ENCODE data around the gene FOS. TPM values are rescaled to one million over a fixed set of nuclear protein-coding genes. Genes with fewer than 3 reads are reported as not detected.

Gene FOS
- total RNA-seq, 1 donor from 2014 or later, result 158 TPM

DNA sequence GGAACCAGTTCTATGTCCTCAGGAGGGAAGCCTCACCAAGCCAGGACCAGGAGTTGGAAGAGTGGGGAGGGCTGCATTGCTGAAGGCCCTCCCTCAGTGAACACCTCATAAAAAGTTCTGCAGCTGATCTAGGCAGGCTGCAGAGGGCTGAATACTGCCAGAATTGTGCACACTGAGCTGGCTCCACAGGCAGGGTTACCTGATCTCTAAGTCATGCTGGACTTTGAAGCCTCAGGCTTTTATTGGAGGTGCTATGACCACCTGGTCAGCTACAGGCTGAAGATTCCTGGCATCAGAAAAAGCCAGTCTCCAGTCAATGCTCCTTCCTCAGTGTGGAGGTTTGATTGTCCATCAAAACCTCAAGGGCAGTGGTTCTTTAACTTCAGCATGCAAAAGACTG, 39.7 kb downstream of the FOS start:
- DNase-seq (ENCODE audit: low spot score), result no peak

DNA sequence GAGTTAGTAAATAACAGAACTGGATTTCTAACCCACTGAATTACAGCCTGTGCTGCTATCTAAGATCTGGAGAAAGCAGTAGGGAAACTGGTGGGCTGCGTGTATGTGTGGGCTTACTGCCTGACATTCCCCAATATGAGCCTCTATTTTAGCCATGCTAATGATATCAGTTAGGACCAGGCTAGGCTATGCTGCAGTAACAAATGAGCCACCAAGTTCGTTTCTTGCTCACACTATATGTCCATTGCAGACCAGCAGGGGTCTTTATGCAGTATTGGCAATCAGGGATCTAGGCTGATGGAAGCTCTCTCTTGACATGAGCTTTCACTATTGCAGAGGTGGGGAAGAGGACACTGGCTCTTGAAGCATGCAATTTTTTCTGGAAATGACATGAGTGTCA, 40.4 kb downstream of the FOS start:
- no peak for DNase-seq (ENCODE audit: low spot score)

DNA sequence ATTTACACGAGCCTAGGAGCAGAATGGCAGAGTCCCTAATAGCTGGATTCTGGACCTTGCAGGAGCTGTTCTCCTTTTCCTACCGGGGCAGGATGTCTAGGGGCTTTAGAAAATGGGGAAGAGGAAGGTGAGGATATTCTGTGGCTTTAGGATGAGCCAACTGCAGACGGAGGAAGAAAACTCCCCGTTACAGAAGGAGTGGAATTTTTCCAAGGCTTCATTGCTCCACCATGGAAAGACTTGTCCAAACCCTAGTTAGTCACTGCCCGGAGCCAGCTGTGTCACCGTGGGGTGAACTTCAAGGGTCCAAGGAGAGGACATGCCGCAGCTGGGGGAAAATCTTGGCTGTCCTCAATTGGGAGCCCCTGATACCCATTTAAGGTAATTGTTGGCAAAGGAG, 41.6 kb downstream of the FOS start:
- DNase-seq (ENCODE audit: low spot score), result no peak

DNA sequence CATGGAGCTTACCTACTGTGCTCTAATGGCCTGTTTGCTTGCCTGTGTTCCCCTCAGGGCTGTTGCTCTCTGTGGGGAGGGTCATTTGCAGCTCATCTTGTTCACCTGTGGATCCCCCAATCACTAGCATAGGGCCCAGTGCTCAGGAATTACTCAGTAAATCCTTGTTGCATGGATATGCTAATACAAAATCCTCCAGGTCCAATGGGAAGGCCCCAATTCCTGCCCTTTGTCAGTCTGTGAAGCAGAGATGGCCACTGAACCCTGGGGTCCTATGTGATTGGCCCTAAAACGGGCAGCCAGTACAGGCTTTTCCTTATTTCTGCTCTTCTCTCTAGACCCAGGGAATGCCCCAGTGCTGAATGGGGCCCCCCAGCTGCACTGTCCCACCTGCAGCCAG, 44.1 kb downstream of the FOS start:
- DNase-seq (ENCODE audit: low spot score), result no peak

DNA sequence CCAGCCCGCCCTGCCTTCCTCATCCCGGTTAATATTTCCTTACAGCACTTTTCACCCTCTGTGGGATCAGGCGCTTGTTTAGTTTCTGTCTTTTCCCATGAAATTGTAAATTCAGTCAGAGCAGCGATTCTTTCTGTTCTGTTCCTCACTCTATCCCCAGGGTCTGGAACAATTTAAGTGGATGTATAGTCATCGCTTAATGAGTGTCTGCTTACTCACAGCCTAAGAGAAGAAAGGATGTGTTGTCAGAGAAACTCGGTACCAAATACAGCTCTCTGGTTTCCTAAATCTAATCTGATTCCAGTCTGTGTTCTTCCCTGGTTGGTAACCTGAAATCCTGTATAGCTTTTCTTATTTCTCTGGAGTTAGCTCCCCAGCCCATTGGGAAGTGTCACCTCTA, 44.9 kb downstream of the FOS start:
- no peak for DNase-seq (ENCODE audit: low spot score)

DNA sequence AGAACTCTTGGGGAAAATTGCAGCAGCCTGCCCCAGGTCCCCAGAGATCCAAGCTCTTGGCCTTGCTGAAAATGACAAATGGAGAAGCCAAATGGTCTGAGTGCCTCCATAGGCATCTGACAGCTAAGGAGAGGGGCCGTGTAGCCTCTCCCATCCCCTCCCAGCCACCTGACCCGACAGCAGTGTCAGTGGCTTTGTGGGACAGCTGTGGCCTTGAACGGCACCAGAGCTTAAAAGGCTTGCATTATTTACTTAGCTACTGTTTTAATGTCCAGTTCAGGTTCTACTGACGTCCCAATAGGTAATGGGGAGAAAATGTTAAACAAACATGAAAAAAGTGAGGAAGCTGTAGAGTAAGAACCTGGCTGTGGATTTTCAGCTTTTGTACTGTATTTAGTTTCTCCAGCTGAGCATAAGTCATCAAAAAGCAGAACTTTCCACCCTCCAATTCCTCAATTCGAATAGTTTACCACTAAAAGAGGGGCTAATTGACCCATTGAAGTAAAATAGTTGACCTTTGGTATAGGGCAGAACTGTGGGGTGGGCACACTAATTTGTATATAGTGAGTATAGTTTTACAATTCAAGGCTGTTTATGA, 50.0 kb downstream of the FOS start:
- no peak for DNase-seq (ENCODE audit: low spot score)

DNA sequence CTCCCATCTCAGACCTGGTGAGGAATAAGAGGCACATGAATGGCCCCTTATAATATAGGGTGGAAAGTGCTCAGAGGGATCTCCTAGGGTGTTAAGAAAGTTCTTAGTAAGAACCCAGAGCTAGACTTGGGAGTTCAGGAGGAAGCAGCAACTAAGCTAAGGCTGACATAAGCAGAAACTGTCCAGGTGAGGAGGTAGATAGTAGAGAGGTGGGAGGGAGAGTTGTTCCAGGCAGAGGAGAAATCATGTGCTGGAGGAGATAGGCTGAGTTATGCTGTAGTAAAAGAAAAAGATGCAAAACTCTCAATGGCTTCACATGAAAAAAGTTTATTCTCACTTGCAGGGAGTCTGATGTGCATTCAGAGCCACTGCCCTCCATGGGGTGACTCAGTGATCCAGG, 50.7 kb downstream of the FOS start:
- no peak for DNase-seq (ENCODE audit: low spot score)

DNA sequence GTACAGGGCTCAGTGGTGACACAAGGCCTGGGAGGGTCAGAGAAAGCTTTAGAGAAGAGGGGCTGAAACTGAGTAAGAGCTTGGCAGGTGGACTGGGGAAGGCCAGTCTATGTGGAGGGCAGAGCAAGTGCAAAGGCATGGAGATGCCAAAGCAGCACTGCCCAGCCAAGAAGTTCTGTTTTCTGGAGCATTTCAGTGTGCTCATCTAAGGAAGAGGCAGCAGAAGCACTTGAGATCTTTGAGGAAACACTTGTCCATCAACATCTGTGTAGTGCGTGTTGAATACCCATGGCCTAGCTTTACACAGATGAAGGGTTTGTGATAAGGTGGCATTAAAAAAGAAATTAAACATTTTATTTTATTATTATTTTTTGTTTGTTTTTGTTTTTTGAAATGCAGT, 52.8 kb downstream of the FOS start:
- no peak for DNase-seq (ENCODE audit: low spot score)

Other genes with a start within 250 kb of the FOS start
- 44.2 TPM for gene MLH3, start 227.4 kb upstream of the FOS start, total RNA-seq
- gene ACYP1, start 214.8 kb upstream of the FOS start, total RNA-seq, result 14.1 TPM
- gene ZC2HC1C, start 209.2 kb upstream of the FOS start, total RNA-seq, result 3.0 TPM
- gene NEK9, start 151.8 kb upstream of the FOS start, total RNA-seq, result 89.2 TPM
- 394 TPM for gene TMED10, start 102.2 kb upstream of the FOS start, total RNA-seq
- gene JDP2, start 149.2 kb downstream of the FOS start, total RNA-seq, result 43.2 TPM
- 19.4 TPM for gene BATF, start 243.6 kb downstream of the FOS start, total RNA-seq